Lower lobe of right lung (tissue), 2 donors: ENCODE measurements around the gene SAMD1. TPM values are rescaled to one million over a fixed set of nuclear protein-coding genes. Genes with fewer than 3 reads are reported as not detected.

Experiments
- ATAC-seq, 2 donors: fragments of 200-7000 bp; cut with Tn5 transposase; one replicate each; pipeline ENCODE4 v1.9.1; 2020 to 2022; ENCODE audit warnings: mild to moderate bottlenecking in 2 of 2, moderate library complexity in 2 of 2
- DNase-seq: peaks from one replicate; pipeline ENCODE4 v3.0.0-alpha.2; 2020
- H3K27ac ChIP-seq: fragments of 200-600 bp; one replicate; pipeline ENCODE4 v1.8.0; 2022
- H3K27me3 ChIP-seq: fragments of 200-600 bp; one replicate; pipeline ENCODE4 v1.8.0; 2022; ENCODE audit warnings: low read depth
- H3K36me3 ChIP-seq: fragments of 200-600 bp; one replicate; pipeline ENCODE4 v1.8.0; 2022; ENCODE audit warnings: mild to moderate bottlenecking
- H3K4me1 ChIP-seq: fragments of 200-600 bp; one replicate; pipeline ENCODE4 v1.8.0; 2022
- H3K4me3 ChIP-seq: fragments of 200-600 bp; one replicate; pipeline ENCODE4 v1.8.0; 2022; ENCODE audit warnings: mild to moderate bottlenecking
- H3K9me3 ChIP-seq: fragments of 200-600 bp; one replicate; pipeline ENCODE4 v1.8.0; 2022
- intact Hi-C: fragments of 100-400 bp; cut with DNase I; formaldehyde crosslinking; loops from one replicate; pipeline ENCODE4 v1.11.0; 2022
- total RNA-seq: library from RNA; stranded (reverse); fragmentation: NEBNext Ultra II Directional; extraction: Animal tissue kit (Norgen Biotek cat#: 25700); gene quantifications from one replicate; pipeline ENCODE4 v1.2.1, GENCODE V29; 2021
- TF ChIP-seq, protein P1 (sequence below): fragments of 200-600 bp; IDR thresholded peaks from one replicate; pipeline ENCODE4 v1.8.0; 2022; ENCODE audit warnings: antibody characterized with exemption, mild to moderate bottlenecking
- donor health status: DM: no; HTN: yes; CAD: no; lungs with severe emphysema.

Gene SAMD1
- total RNA-seq, 1 donor from 2014 or later = 51.4 TPM

DNA sequence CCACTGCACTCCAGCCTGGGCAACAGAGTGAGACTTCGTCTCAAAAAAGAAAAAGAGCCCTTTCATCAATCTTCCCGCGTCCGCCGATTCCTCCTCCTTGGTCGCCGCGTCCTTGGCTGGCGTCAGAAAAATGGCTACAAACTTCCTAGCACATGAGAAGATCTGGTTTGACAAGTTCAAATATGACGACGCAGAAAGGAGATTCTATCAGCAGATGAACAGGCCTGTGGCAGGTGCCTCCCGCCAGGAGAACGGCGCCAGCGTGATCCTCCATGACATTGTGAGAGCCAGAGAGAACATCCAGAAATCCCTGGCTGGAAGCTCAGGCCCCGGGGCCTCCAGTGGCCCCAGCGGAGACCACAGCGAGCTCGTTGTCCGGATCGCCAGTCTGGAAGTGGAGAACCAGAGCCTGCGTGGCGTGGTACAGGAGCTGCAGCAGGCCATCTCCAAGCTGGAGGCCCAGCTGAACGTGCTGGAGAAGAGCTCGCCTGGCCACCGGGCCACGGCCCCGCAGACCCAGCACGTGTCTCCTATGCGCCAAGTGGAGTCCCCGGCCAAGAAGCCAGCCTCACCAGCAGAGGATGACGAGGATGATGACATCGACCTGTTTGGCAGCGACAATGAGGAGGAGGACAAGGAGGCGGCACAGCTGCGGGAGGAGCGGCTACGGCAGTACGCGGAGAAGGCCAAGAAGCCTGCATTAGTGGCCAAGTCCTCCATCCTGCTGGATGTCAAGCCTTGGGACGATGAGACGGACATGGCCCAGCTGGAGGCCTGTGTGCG, 20.1 kb downstream of the SAMD1 start:
- H3K36me3 ChIP-seq = no peaks in the 10 kb centered on the region
- DNase-seq = no peak
- intact Hi-C loops = no loop called here

DNA sequence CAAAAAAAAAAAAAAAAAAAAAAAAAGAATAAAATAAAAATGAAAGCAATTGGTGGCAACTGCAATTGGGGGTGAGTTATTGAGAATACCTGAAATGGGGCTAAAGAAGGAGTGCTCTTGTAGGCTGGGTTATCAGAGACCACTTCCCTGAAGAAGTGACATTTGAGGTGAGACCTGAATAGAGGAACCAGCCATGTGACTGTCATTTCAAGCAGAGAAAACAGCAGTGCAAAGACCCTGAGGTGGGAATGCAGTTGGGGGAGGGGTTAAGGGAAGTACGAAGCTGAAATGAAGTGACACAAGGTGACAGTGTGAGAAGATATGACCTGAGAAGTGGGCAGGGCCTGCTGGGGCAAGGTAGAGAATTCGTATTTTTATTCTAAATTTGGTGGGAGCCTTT, 24.4 kb downstream of the SAMD1 start:
- H3K27ac ChIP-seq = no peak overlapping the region
- intact Hi-C loops = no loop called here
- H3K27me3 ChIP-seq = peaks cover 9% of the 10 kb centered on the region
- H3K4me1 ChIP-seq = peaks cover under 1% of the 10 kb centered on the region
- TF ChIP-seq, protein P1, sequence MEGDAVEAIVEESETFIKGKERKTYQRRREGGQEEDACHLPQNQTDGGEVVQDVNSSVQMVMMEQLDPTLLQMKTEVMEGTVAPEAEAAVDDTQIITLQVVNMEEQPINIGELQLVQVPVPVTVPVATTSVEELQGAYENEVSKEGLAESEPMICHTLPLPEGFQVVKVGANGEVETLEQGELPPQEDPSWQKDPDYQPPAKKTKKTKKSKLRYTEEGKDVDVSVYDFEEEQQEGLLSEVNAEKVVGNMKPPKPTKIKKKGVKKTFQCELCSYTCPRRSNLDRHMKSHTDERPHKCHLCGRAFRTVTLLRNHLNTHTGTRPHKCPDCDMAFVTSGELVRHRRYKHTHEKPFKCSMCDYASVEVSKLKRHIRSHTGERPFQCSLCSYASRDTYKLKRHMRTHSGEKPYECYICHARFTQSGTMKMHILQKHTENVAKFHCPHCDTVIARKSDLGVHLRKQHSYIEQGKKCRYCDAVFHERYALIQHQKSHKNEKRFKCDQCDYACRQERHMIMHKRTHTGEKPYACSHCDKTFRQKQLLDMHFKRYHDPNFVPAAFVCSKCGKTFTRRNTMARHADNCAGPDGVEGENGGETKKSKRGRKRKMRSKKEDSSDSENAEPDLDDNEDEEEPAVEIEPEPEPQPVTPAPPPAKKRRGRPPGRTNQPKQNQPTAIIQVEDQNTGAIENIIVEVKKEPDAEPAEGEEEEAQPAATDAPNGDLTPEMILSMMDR = no peak
- no peaks in the 10 kb centered on the region for H3K36me3 ChIP-seq
- no peaks in the 10 kb centered on the region for H3K9me3 ChIP-seq
- no peak overlapping the region for H3K4me3 ChIP-seq
- ATAC-seq = no peak
- DNase-seq = no peak

More for the DNA sequence above, 20.1 kb downstream of the SAMD1 start:
- Histone ChIP-seq H3K4me1 (peaks cover 36% of the 10 kb centered on the region), H3K27ac (no peak overlapping the region), H3K27me3 (no peaks in the 10 kb centered on the region), H3K9me3 (no peaks in the 10 kb centered on the region), H3K4me3 (no peak overlapping the region)
- no peak for ATAC-seq
- TF ChIP-seq, protein P1 = no peak

DNA sequence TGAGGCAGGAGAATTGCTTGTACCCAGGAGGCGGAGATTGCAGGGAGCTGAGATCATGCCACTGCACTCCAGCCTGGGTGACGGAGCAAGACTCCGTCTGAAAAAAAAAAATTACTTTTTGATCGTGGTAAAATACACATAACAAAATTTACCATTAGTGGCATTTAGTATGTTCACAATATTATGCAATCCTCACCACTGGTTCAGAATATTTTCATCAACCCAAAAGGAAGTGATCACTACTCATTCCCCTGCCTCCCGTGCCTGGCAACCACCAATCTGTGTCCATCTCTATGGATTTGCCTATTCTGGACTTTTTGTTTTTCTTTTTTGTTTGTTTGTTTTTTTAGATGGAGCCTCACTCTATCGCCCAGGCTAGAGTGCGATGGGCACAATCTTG, 27.4 kb downstream of the SAMD1 start:
- TF ChIP-seq, protein P1 = no peak
- intact Hi-C loops = no loop called here
- Histone ChIP-seq H3K27ac (no peak overlapping the region), H3K36me3 (no peaks in the 10 kb centered on the region), H3K27me3 (peaks cover 27% of the 10 kb centered on the region), H3K4me1 (no peaks in the 10 kb centered on the region), H3K4me3 (no peak overlapping the region), H3K9me3 (no peaks in the 10 kb centered on the region)
- no peak for DNase-seq
- ATAC-seq = no peak

DNA sequence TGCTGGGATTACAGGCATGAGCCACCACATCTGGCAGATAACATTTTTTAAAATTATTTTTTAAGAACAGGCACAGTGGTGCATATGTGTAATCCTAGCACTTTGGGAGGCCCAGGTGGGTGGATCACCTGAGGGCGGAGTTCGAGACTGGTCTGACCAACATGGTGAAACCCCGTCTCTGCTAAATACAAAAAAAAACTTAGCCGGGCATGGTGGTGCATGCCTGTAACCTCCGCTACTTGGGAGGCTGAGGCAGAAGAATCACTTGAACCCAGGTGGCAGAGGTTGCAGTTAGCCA, 28.0 kb downstream of the SAMD1 start:
- no peaks in the 10 kb centered on the region for H3K36me3 ChIP-seq
- ATAC-seq (peak in 1 of 2 donors; percentile 1), DNase-seq (no peak)
- TF ChIP-seq, protein P1 = no peak
- intact Hi-C loops = no loop called here
- H3K27ac ChIP-seq = no peak overlapping the region
- no peak overlapping the region for H3K4me3 ChIP-seq
- H3K27me3 ChIP-seq = peaks cover 27% of the 10 kb centered on the region
- peaks cover 4% of the 10 kb centered on the region for H3K4me1 ChIP-seq
- H3K9me3 ChIP-seq = no peaks in the 10 kb centered on the region

DNA sequence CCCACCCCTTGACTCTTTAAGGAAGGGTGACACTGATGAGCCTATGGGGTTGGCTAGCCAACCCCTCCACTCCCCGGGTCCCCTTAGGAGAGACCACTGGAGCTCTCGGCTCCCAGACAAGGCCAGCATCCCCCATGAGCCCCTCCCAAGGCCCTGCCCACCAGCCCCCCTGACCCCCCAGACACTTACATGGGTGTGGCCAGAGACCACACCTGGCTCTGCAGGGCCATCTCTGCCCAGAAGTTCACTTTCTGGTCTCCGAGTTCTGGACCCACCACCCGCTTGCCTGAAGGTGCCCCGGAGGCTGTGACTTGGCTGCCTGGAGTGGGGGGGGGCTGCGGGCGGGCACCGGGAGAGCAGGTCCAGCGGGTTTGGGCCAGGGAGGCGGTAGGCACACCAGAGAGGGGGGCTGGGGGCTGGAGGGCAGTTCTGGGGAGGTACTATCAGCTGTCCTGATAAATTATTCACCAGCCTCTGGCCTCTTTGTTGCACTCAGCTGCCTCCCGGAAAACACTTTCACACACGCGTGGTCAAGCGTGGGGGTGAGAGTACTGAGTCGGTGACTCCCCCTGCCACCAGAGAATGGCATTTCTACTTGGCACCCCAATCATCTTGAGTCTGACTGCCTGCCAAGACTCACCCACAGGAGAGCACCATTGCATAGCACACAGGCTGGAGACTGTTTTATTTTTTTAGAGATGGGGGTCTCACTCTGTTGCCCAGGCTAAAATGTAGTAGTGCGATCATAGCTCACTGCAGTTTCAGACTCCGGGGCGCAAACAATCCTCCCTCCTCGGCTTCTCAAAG, 28.6 kb downstream of the SAMD1 start, which contains the start of gene PALM3:
TSS of gene PALM3 (minus strand) at position 326 of the 807 bp plus-strand sequence. CDS start at position 230, 96 bp downstream.
- Histone ChIP-seq H3K27ac (peak within 1 kb of the TSS; percentile 36), H3K4me3 (peak within 1 kb of the TSS; percentile 37), H3K9me3 (no peaks in the 10 kb centered on the region), H3K36me3 (no peaks in the 10 kb centered on the region), H3K4me1 (peaks cover 7% of the 10 kb centered on the region), H3K27me3 (peaks cover 27% of the 10 kb centered on the region)
- ATAC-seq (peak; percentile 91 to 95), DNase-seq (peak; percentile 81)
- TF ChIP-seq, protein P1 = no peak
- intact Hi-C loops = no loop called here
